ENCODE results near the gene DHRS7.

DNA sequence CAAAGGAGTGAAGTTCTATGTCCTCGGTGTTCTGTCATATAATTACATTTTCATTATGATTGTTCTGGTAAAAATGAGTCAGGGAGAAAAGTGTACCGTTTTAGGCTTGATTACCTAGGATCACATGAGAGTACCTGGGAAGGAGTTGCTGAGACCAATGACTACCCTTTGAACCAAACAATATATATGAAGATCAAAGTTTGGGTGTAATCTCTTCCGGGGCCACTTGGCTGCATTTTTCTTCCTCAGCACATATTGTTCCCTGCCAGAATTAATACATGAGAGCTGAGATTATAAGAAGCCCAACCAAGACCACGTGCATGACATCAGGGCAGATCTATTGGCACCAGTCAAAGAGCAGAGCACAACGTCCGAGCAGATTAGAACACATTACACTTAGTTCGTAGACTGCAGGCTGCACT, 41.1 kb upstream of the DHRS7 start:
- TF ChIP-seq TAF1 (IDR thresholded peaks at IDR 0.05; ENCODE audit: borderline replicate concordance, low read depth, low read length) (no peak), SIN3A (IDR thresholded peaks at IDR 0.05; ENCODE audit: borderline replicate concordance, low read depth, low read length) (no peak), JUND (IDR thresholded peaks at IDR 0.05) (no peak), POLR2AphosphoS5 (IDR thresholded peaks at IDR 0.05; ENCODE audit: low read depth, low read length) (no peak), CHD2 (IDR thresholded peaks at IDR 0.05; ENCODE audit: low read length, partially characterized antibody) (no peak), GATA2 (CRISPR knock-in tag; IDR thresholded peaks at IDR 0.05) (no peak), EP300 (IDR thresholded peaks at IDR 0.05; ENCODE audit: borderline replicate concordance in 1 of 2, low read depth in 1 of 2, low read length in 1 of 2) (no peak), RAD21 (IDR thresholded peaks at IDR 0.05; ENCODE audit: low read length) (no peak), SMC3 (IDR thresholded peaks at IDR 0.05; ENCODE audit: low read depth, low read length) (no peak), FOSL2 (IDR thresholded peaks at IDR 0.05; ENCODE audit: borderline replicate concordance, low read depth) (no peak)
- TF ChIP-seq, protein P1, sequence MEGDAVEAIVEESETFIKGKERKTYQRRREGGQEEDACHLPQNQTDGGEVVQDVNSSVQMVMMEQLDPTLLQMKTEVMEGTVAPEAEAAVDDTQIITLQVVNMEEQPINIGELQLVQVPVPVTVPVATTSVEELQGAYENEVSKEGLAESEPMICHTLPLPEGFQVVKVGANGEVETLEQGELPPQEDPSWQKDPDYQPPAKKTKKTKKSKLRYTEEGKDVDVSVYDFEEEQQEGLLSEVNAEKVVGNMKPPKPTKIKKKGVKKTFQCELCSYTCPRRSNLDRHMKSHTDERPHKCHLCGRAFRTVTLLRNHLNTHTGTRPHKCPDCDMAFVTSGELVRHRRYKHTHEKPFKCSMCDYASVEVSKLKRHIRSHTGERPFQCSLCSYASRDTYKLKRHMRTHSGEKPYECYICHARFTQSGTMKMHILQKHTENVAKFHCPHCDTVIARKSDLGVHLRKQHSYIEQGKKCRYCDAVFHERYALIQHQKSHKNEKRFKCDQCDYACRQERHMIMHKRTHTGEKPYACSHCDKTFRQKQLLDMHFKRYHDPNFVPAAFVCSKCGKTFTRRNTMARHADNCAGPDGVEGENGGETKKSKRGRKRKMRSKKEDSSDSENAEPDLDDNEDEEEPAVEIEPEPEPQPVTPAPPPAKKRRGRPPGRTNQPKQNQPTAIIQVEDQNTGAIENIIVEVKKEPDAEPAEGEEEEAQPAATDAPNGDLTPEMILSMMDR (IDR thresholded peaks at IDR 0.05) = no peak

Data from SK-N-SH (cell line).